ENCODE measurements around the gene TBL1X. TPM values are rescaled to one million over a fixed set of nuclear protein-coding genes. Genes with fewer than 3 reads are reported as not detected.
A peak's percentile ranks its signal among the peaks of the same experiment; 100 is the strongest.
"Not testable (repeated sequence)": the region's sequence is repeated elsewhere in the genome, so short reads cannot be mapped to it uniquely, and the experiment has no call there.

TBL1X gene
- total RNA-seq, 3 donors from 2014 or later, result 45.5 to 61.3 (median 49.9) TPM

GRCh38 chrX:9471571-9471985 lies 6.7 kb downstream of the TBL1X start:
- Mint-ChIP-seq H3K27me3 (ENCODE audit: low read depth) (no peaks in the 10 kb centered on the region), H3K4me3 (no peak overlapping the region), H3K9me3 (no peaks in the 10 kb centered on the region), H3K36me3 (ENCODE audit: insufficient read depth) (peaks cover 16% of the 10 kb centered on the region), H3K4me1 (ENCODE audit: low read depth) (peaks cover 55% of the 10 kb centered on the region)
- ATAC-seq (no peak), DNase-seq (no peak)

GRCh38 chrX:9473708-9474107 lies 8.8 kb downstream of the TBL1X start:
- H3K4me3 Mint-ChIP-seq, result no peak overlapping the region
- DNase-seq (no peak), ATAC-seq (no peak)
- no peaks in the 10 kb centered on the region for H3K27me3 Mint-ChIP-seq (ENCODE audit: low read depth)
- H3K9me3 Mint-ChIP-seq, result no peaks in the 10 kb centered on the region
- H3K36me3 Mint-ChIP-seq (ENCODE audit: insufficient read depth), result peaks cover 16% of the 10 kb centered on the region
- peaks cover 43% of the 10 kb centered on the region for H3K4me1 Mint-ChIP-seq (ENCODE audit: low read depth)

GRCh38 chrX:9475417-9475816 lies 10.6 kb downstream of the TBL1X start:
- not testable (repeated sequence) for H3K27me3 Mint-ChIP-seq (ENCODE audit: low read depth); H3K4me3 Mint-ChIP-seq; DNase-seq; H3K9me3 Mint-ChIP-seq
- ATAC-seq, result peak in 1 of 2 donors; percentile 35
- Mint-ChIP-seq H3K4me1 (ENCODE audit: low read depth) (peaks cover 38% of the 10 kb centered on the region), H3K36me3 (ENCODE audit: insufficient read depth) (peaks cover 20% of the 10 kb centered on the region)

- ATAC-seq (no peak), DNase-seq (no peak)
- Mint-ChIP-seq H3K9me3 (no peaks in the 10 kb centered on the region), H3K27me3 (ENCODE audit: low read depth) (no peaks in the 10 kb centered on the region), H3K4me3 (no peak overlapping the region), H3K4me1 (ENCODE audit: low read depth) (peaks cover 37% of the 10 kb centered on the region), H3K36me3 (ENCODE audit: insufficient read depth) (peaks cover 21% of the 10 kb centered on the region)
These were observed 11.1 kb downstream of the TBL1X start for GRCh38 chrX:9475984-9476383.

- H3K4me3 Mint-ChIP-seq, result no peak overlapping the region
- DNase-seq (no peak), ATAC-seq (no peak)
- peaks cover 17% of the 10 kb centered on the region for H3K36me3 Mint-ChIP-seq (ENCODE audit: insufficient read depth)
- H3K27me3 Mint-ChIP-seq (ENCODE audit: low read depth), result no peaks in the 10 kb centered on the region
- peaks cover 32% of the 10 kb centered on the region for H3K4me1 Mint-ChIP-seq (ENCODE audit: low read depth)
- H3K9me3 Mint-ChIP-seq, result no peaks in the 10 kb centered on the region
These were observed 12.1 kb downstream of the TBL1X start for GRCh38 chrX:9476810-9477575.

GRCh38 chrX:9482408-9482807 lies 17.6 kb downstream of the TBL1X start:
- Mint-ChIP-seq H3K4me3 (no peak overlapping the region), H3K4me1 (ENCODE audit: low read depth) (peaks cover 19% of the 10 kb centered on the region), H3K9me3 (no peaks in the 10 kb centered on the region), H3K27me3 (ENCODE audit: low read depth) (no peaks in the 10 kb centered on the region), H3K36me3 (ENCODE audit: insufficient read depth) (peaks cover 15% of the 10 kb centered on the region)
- no peak for ATAC-seq
- DNase-seq, result no peak

GRCh38 chrX:9482837-9483236 lies 18.0 kb downstream of the TBL1X start:
- Mint-ChIP-seq H3K9me3 (no peaks in the 10 kb centered on the region), H3K36me3 (ENCODE audit: insufficient read depth) (peaks cover 15% of the 10 kb centered on the region), H3K4me3 (no peak overlapping the region), H3K4me1 (ENCODE audit: low read depth) (peaks cover 23% of the 10 kb centered on the region), H3K27me3 (ENCODE audit: low read depth) (no peaks in the 10 kb centered on the region)
- ATAC-seq, result no peak
- DNase-seq, result no peak

- ATAC-seq, result no peak
- no peak overlapping the region for H3K4me3 Mint-ChIP-seq
- H3K27me3 Mint-ChIP-seq (ENCODE audit: low read depth), result no peaks in the 10 kb centered on the region
- H3K9me3 Mint-ChIP-seq, result no peaks in the 10 kb centered on the region
- H3K4me1 Mint-ChIP-seq (ENCODE audit: low read depth), result peaks cover 24% of the 10 kb centered on the region
- DNase-seq, result no peak
- H3K36me3 Mint-ChIP-seq (ENCODE audit: insufficient read depth), result peaks cover 15% of the 10 kb centered on the region
These were observed 18.5 kb downstream of the TBL1X start for GRCh38 chrX:9483376-9483775.

GRCh38 chrX:9486786-9487387 lies 22.0 kb downstream of the TBL1X start:
- Mint-ChIP-seq H3K9me3 (no peaks in the 10 kb centered on the region), H3K4me1 (ENCODE audit: low read depth) (peaks cover 29% of the 10 kb centered on the region), H3K27me3 (ENCODE audit: low read depth) (no peaks in the 10 kb centered on the region), H3K4me3 (no peak overlapping the region), H3K36me3 (ENCODE audit: insufficient read depth) (peaks cover 8% of the 10 kb centered on the region)
- ATAC-seq (no peak), DNase-seq (no peak)

- DNase-seq (no peak), ATAC-seq (no peak)
- H3K4me3 Mint-ChIP-seq, result no peak overlapping the region
- H3K9me3 Mint-ChIP-seq, result no peaks in the 10 kb centered on the region
- H3K36me3 Mint-ChIP-seq (ENCODE audit: insufficient read depth), result no peaks in the 10 kb centered on the region
- peaks cover 28% of the 10 kb centered on the region for H3K4me1 Mint-ChIP-seq (ENCODE audit: low read depth)
- H3K27me3 Mint-ChIP-seq (ENCODE audit: low read depth), result no peaks in the 10 kb centered on the region
These were observed 23.7 kb downstream of the TBL1X start for GRCh38 chrX:9488586-9488985.

GRCh38 chrX:9489234-9489633 lies 24.4 kb downstream of the TBL1X start:
- H3K4me3 Mint-ChIP-seq, result no peak overlapping the region
- H3K4me1 Mint-ChIP-seq (ENCODE audit: low read depth), result peaks cover 26% of the 10 kb centered on the region
- no peak for ATAC-seq

GRCh38 chrX:9492901-9493300 lies 28.0 kb downstream of the TBL1X start:
- DNase-seq, result no peak
- Mint-ChIP-seq H3K36me3 (ENCODE audit: insufficient read depth) (peaks cover 4% of the 10 kb centered on the region), H3K27me3 (ENCODE audit: low read depth) (no peaks in the 10 kb centered on the region), H3K4me3 (no peak overlapping the region), H3K4me1 (ENCODE audit: low read depth) (peaks cover 29% of the 10 kb centered on the region), H3K9me3 (no peaks in the 10 kb centered on the region)
- no peak for ATAC-seq

More at GRCh38 chrX:9489234-9489633, 24.4 kb downstream of the TBL1X start:
- no peaks in the 10 kb centered on the region for H3K36me3 Mint-ChIP-seq (ENCODE audit: insufficient read depth)
- no peaks in the 10 kb centered on the region for H3K9me3 Mint-ChIP-seq
- DNase-seq, result no peak
- H3K27me3 Mint-ChIP-seq (ENCODE audit: low read depth), result no peaks in the 10 kb centered on the region

GRCh38 chrX:9493936-9494335 lies 29.1 kb downstream of the TBL1X start:
- peaks cover 4% of the 10 kb centered on the region for H3K36me3 Mint-ChIP-seq (ENCODE audit: insufficient read depth)
- peaks cover 31% of the 10 kb centered on the region for H3K4me1 Mint-ChIP-seq (ENCODE audit: low read depth)
- H3K4me3 Mint-ChIP-seq, result no peak overlapping the region
- ATAC-seq, result no peak
- no peak for DNase-seq
- no peaks in the 10 kb centered on the region for H3K9me3 Mint-ChIP-seq
- no peaks in the 10 kb centered on the region for H3K27me3 Mint-ChIP-seq (ENCODE audit: low read depth)

- DNase-seq (no peak), ATAC-seq (no peak)
- no peaks in the 10 kb centered on the region for H3K9me3 Mint-ChIP-seq
- peaks cover 32% of the 10 kb centered on the region for H3K4me1 Mint-ChIP-seq (ENCODE audit: low read depth)
- H3K4me3 Mint-ChIP-seq, result no peak overlapping the region
- no peaks in the 10 kb centered on the region for H3K27me3 Mint-ChIP-seq (ENCODE audit: low read depth)
- H3K36me3 Mint-ChIP-seq (ENCODE audit: insufficient read depth), result peaks cover 8% of the 10 kb centered on the region
These were observed 29.9 kb downstream of the TBL1X start for GRCh38 chrX:9494771-9495170.

GRCh38 chrX:9495496-9495895 lies 30.6 kb downstream of the TBL1X start:
- no peaks in the 10 kb centered on the region for H3K9me3 Mint-ChIP-seq
- DNase-seq (no peak), ATAC-seq (no peak)
- H3K27me3 Mint-ChIP-seq (ENCODE audit: low read depth), result no peaks in the 10 kb centered on the region
- H3K4me1 Mint-ChIP-seq (ENCODE audit: low read depth), result peaks cover 31% of the 10 kb centered on the region
- peaks cover 8% of the 10 kb centered on the region for H3K36me3 Mint-ChIP-seq (ENCODE audit: insufficient read depth)
- H3K4me3 Mint-ChIP-seq, result no peak overlapping the region

Measured in activated T-cell treated with anti-CD3 and anti-CD28 coated beads, Interleukin-2, amount 50 U/mL, for 4 hours (primary cell).